ENCODE data around the gene ALG12. TPM values are rescaled to one million over a fixed set of nuclear protein-coding genes. Genes with fewer than 3 reads are reported as not detected.

ALG12 gene
- total and polyA plus RNA-seq, 2 of the 13 experiments (the other 11 are each of a cell fraction or from before 2014, with no cell fraction given), result 7.8 to 15.8 TPM

DNA sequence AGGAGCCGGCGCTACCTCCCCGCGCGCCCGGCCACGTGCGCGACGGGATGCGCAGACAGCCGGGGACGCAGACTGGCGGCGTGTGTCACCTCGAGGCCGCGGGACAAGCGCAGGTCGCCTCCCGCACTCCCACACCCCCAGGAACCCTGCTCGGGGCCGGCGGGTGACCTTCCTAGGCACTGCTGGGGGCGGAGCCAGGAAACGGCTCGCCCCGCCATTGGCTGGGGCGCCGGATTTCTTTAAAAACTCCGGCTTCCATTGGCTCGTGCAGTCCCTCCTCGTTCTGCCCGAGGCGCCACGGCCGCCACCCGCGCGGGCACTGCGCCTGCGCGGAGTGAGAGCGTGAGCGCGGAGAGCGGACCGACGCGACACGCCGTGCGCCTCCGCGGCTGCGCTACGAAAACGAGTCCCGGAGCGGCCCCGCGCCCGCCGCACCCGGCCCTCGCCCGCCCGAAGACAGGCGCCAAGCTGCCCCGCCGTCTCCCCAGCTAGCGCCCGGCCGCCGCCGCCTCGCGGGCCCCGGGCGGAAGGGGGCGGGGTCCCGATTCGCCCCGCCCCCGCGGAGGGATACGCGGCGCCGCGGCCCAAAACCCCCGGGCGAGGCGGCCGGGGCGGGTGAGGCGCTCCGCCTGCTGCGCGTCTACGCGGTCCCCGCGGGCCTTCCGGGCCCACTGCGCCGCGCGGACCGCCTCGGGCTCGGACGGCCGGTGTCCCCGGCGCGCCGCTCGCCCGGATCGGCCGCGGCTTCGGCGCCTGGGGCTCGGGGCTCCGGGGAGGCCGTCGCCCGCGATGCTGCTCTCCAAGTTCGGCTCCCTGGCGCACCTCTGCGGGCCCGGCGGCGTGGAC is 42.1 kb upstream of the ALG12 start, which contains the start of gene PIM3 (continued):
- TF ChIP-seq NR2F6 (IDR thresholded peaks at IDR 0.05) (no peak), NR2F6 (CRISPR knock-in tag; IDR thresholded peaks at IDR 0.05) (peak; percentile 45; the same call in 1 of the 2 replicates), ZFY (CRISPR knock-in tag; IDR thresholded peaks at IDR 0.05) (peak; percentile 68; the same call in 1 of the 2 replicates), HDAC1 (CRISPR knock-in tag; IDR thresholded peaks at IDR 0.05) (peak; percentile 84; the same call in 1 of the 2 replicates), KLF11 (CRISPR knock-in tag; IDR thresholded peaks at IDR 0.05) (no peak), WIZ (CRISPR knock-in tag; IDR thresholded peaks at IDR 0.05) (no peak), STAG1 (CRISPR knock-in tag; IDR thresholded peaks at IDR 0.05) (no peak; the same call in 1 of the 2 replicates), RFX1 (IDR thresholded peaks at IDR 0.05) (no peak)
- TF ChIP-seq, protein P1, sequence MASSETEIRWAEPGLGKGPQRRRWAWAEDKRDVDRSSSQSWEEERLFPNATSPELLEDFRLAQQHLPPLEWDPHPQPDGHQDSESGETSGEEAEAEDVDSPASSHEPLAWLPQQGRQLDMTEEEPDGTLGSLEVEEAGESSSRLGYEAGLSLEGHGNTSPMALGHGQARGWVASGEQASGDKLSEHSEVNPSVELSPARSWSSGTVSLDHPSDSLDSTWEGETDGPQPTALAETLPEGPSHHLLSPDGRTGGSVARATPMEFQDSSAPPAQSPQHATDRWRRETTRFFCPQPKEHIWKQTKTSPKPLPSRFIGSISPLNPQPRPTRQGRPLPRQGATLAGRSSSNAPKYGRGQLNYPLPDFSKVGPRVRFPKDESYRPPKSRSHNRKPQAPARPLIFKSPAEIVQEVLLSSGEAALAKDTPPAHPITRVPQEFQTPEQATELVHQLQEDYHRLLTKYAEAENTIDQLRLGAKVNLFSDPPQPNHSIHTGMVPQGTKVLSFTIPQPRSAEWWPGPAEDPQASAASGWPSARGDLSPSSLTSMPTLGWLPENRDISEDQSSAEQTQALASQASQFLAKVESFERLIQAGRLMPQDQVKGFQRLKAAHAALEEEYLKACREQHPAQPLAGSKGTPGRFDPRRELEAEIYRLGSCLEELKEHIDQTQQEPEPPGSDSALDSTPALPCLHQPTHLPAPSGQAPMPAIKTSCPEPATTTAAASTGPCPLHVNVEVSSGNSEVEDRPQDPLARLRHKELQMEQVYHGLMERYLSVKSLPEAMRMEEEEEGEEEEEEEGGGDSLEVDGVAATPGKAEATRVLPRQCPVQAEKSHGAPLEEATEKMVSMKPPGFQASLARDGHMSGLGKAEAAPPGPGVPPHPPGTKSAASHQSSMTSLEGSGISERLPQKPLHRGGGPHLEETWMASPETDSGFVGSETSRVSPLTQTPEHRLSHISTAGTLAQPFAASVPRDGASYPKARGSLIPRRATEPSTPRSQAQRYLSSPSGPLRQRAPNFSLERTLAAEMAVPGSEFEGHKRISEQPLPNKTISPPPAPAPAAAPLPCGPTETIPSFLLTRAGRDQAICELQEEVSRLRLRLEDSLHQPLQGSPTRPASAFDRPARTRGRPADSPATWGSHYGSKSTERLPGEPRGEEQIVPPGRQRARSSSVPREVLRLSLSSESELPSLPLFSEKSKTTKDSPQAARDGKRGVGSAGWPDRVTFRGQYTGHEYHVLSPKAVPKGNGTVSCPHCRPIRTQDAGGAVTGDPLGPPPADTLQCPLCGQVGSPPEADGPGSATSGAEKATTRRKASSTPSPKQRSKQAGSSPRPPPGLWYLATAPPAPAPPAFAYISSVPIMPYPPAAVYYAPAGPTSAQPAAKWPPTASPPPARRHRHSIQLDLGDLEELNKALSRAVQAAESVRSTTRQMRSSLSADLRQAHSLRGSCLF (CRISPR knock-in tag; IDR thresholded peaks at IDR 0.05; ENCODE audit: borderline replicate concordance), result peak; percentile 29; the same call in 1 of the 2 replicates
- TF ChIP-seq, protein P2, sequence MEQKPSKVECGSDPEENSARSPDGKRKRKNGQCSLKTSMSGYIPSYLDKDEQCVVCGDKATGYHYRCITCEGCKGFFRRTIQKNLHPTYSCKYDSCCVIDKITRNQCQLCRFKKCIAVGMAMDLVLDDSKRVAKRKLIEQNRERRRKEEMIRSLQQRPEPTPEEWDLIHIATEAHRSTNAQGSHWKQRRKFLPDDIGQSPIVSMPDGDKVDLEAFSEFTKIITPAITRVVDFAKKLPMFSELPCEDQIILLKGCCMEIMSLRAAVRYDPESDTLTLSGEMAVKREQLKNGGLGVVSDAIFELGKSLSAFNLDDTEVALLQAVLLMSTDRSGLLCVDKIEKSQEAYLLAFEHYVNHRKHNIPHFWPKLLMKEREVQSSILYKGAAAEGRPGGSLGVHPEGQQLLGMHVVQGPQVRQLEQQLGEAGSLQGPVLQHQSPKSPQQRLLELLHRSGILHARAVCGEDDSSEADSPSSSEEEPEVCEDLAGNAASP (CRISPR knock-in tag; IDR thresholded peaks at IDR 0.05; ENCODE audit: borderline replicate concordance), result peak; percentile 61; the same call in 1 of the 2 replicates
- TF ChIP-seq, protein P3, sequence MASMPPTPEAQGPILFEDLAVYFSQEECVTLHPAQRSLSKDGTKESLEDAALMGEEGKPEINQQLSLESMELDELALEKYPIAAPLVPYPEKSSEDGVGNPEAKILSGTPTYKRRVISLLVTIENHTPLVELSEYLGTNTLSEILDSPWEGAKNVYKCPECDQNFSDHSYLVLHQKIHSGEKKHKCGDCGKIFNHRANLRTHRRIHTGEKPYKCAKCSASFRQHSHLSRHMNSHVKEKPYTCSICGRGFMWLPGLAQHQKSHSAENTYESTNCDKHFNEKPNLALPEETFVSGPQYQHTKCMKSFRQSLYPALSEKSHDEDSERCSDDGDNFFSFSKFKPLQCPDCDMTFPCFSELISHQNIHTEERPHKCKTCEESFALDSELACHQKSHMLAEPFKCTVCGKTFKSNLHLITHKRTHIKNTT (CRISPR knock-in tag; IDR thresholded peaks at IDR 0.05), result no peak
- TF ChIP-seq, protein P4, sequence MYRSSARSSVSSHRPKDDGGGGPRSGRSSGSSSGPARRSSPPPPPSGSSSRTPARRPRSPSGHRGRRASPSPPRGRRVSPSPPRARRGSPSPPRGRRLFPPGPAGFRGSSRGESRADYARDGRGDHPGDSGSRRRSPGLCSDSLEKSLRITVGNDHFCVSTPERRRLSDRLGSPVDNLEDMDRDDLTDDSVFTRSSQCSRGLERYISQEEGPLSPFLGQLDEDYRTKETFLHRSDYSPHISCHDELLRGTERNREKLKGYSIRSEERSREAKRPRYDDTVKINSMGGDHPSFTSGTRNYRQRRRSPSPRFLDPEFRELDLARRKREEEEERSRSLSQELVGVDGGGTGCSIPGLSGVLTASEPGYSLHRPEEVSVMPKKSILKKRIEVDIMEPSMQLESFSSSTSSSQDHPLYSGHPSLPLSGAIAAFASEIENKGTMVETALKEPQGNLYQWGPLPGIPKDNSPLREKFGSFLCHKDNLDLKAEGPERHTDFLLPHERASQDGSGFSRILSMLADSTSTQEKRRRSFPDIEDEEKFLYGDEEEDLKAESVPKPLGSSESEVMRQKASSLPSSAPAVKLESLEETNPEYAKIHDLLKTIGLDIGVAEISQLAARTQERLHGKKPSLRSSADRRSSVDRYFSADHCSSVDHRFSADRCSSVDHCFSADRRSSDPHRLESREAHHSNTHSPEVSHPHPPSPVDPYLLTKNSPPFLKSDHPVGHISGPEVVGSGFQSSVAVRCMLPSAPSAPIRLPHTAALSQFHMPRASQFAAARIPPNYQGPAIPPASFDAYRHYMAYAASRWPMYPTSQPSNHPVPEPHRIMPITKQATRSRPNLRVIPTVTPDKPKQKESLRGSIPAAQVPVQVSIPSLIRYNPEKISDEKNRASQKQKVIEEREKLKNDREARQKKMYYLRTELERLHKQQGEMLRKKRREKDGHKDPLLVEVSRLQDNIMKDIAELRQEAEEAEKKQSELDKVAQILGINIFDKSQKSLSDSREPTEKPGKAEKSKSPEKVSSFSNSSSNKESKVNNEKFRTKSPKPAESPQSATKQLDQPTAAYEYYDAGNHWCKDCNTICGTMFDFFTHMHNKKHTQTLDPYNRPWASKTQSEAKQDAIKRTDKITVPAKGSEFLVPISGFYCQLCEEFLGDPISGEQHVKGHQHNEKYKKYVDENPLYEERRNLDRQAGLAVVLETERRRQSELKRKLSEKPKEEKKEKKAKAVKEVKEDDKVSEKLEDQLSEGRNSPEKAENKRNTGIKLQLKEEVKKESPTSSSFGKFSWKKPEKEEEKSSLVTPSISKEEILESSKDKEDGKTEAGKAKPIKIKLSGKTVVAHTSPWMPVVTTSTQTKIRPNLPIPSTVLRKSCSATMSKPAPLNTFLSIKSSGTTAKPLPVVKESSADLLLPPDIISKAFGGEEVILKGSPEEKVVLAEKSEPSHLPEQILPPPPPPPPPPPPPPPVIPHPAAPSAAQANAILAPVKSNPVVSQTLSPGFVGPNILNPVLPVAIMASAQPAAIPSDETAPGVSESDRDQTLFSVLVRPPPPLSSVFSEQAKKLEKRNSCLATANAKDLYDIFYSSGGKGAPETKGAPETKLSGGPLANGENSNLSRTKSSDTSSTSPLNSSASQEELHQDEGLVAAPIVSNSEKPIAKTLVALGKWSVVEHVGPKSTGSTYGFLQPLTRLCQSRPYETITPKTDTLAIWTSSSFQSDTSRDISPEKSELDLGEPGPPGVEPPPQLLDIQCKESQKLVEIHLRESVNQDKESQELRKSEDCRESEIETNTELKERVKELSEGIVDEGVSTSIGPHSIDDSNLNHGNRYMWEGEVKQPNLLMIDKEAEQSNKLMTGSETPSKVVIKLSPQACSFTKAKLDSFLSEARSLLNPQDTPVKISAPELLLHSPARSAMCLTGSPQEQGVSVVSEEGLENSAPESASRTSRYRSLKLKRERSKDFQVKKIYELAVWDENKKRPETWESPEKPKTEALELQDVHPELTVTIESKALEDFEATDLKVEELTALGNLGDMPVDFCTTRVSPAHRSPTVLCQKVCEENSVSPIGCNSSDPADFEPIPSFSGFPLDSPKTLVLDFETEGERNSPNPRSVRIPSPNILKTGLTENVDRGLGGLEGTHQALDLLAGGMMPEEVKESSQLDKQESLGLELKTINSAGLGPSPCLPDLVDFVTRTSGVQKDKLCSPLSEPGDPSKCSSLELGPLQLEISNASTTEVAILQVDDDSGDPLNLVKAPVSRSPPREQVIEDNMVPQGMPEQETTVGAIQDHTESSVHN (CRISPR knock-in tag; IDR thresholded peaks at IDR 0.05), result no peak; the same call in 1 of the 2 replicates
- TF ChIP-seq, protein P5, sequence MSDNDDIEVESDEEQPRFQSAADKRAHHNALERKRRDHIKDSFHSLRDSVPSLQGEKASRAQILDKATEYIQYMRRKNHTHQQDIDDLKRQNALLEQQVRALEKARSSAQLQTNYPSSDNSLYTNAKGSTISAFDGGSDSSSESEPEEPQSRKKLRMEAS (IDR thresholded peaks at IDR 0.05), result peak; percentile 98
